ENCODE results near the gene RPAP2. TPM values are rescaled to one million over a fixed set of nuclear protein-coding genes. Genes with fewer than 3 reads are reported as not detected.

RPAP2 gene
- total and polyA plus RNA-seq, 10 of the 15 experiments (the other 5 are each of a cell fraction or from before 2014, with no cell fraction given), result 11.4 to 39.5 (median 21.7) TPM

DNA sequence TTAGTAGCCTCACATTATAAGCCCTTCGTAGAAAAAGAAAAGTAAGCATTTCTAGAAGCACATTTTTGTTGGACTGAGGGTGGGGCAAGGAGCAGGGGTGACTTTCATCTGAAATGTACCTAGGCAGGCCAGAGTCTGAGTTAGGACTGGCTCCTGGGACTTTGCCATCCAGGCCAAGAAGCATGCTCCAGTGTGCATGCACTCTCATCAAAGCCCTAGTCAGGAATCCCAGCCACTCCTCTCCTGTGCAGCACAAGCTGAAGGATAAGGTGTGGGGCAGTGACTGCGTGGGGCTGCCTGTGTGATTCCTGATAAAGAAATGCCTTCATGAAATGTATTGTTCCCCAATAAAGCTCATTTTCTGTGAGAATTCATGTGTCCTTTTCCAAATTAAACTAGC is 99.7 kb downstream of the RPAP2 start:
- no TSS peak for BruUV-seq (replicated peaks)
- Histone ChIP-seq H3K4me3 (no peak overlapping the region), H3K36me3 (ENCODE audit: control insufficient read depth in 2 of 2, insufficient read depth in 2 of 2, low read length in 1 of 2) (no peaks in the 10 kb centered on the region), H3K79me2 (ENCODE audit: control insufficient read depth, insufficient read depth, low read length) (no peaks in the 10 kb centered on the region), H3K27me3 (replicated peaks in 1 of 2; ENCODE audit: control insufficient read depth in 2 of 2, insufficient read depth in 2 of 2, low read length in 1 of 2) (no peaks in the 10 kb centered on the region), H3K4me1 (ENCODE audit: control insufficient read depth, insufficient read depth, low read length) (peaks cover 5% of the 10 kb centered on the region; the same call in 1 of the 2 replicates), H3K27ac (ENCODE audit: control insufficient read depth, insufficient read depth) (no peak overlapping the region), H3K4me2 (ENCODE audit: control insufficient read depth, insufficient read depth) (no peak overlapping the region), H3K9me3 (replicated peaks; ENCODE audit: control insufficient read depth, insufficient read depth, low read length) (peaks cover 4% of the 10 kb centered on the region; the same call in 2 of the 3 replicates), H2AFZ (ENCODE audit: control insufficient read depth, low read depth, low read length) (no peak overlapping the region), H3K9ac (ENCODE audit: control insufficient read depth, insufficient read depth, low read length) (no peak overlapping the region), H4K20me1 (ENCODE audit: control insufficient read depth, insufficient read depth) (no peaks in the 10 kb centered on the region)
- in situ Hi-C loops (cut with MboI), result no loop called here
- RAD21 ChIA-PET (ENCODE audit: unreplicated experiment), result interaction anchor here (1.0 to 1.6 kb wide), 5 partner anchors 76 to 139 kb away, joined by 3 to 9 read pairs (median 4); partner anchors contain the start of genes GFI1 and GLMN
- 69% methylated on average over 2 of the region's 2 CpGs for WGBS (ENCODE audit: insufficient coverage, insufficient replicate concordance, low lambda C conversion rate, missing lambda C conversion rate)
- POLR2A ChIA-PET, result interaction anchor here (0.6 to 0.9 kb wide), 3 partner anchors 32 to 139 kb away, joined by 3 to 4 read pairs (median 3); partner anchors contain the start of gene GFI1
- TF ChIP-seq ZSCAN29 (IDR thresholded peaks at IDR 0.05) (no peak), CREM (IDR thresholded peaks at IDR 0.05; ENCODE audit: low read depth) (no peak), NR2C1 (IDR thresholded peaks at IDR 0.05) (no peak)
- ATAC-seq, result peak; percentile 27
- FAIRE-seq, result no peak
- intact Hi-C loops (cut with micrococcal nuclease; ENCODE audit: unreplicated experiment), result loop anchor here (5.0 kb wide), 1 partner anchor 189 kb away; no protein-coding TSS in a partner anchor
- CTCF ChIA-PET, result interaction anchor here (0.8 to 1.2 kb wide), 5 partner anchors 8 to 88 kb away, joined by 3 read pairs; partner anchors contain the start of gene GFI1
- DNase-seq (ENCODE audit: low read depth, low spot score), result no peak
- SMC1A ChIA-PET (ENCODE audit: uncharacterized antibody, unreplicated experiment), result interaction anchor here (0.7 to 3.4 kb wide), 11 partner anchors 11 to 307 kb away, joined by 3 to 11 read pairs (median 5); no protein-coding TSS in a partner anchor

DNA sequence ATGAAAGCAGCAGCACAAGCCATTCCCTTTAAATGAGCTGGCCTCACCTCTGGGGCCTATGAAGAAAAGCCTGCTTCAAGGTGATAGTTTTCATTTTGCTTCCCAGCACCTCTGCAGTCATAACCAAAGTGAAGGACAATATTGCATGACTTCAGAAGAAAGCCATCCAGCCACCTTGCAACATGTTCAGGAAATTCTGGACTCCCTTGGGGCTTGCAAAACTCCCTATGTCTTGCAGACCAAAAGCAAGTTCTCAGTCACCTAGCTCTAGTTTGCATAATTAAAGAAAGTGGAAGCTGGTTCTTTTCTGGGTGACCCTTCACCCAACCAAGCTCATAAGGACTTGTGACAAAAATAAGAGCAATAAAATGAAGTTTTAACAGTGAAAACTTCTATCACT is 100.2 kb downstream of the RPAP2 start:
- FAIRE-seq, result peak; percentile 88
- CTCF ChIA-PET, result interaction anchor here (0.8 to 1.6 kb wide), 7 partner anchors 9 to 198 kb away, joined by 3 to 4 read pairs (median 3); partner anchors contain the start of gene GFI1
- no peak overlapping the region for H3K4me2 ChIP-seq (ENCODE audit: control insufficient read depth, insufficient read depth)
- TF ChIP-seq, protein P1, sequence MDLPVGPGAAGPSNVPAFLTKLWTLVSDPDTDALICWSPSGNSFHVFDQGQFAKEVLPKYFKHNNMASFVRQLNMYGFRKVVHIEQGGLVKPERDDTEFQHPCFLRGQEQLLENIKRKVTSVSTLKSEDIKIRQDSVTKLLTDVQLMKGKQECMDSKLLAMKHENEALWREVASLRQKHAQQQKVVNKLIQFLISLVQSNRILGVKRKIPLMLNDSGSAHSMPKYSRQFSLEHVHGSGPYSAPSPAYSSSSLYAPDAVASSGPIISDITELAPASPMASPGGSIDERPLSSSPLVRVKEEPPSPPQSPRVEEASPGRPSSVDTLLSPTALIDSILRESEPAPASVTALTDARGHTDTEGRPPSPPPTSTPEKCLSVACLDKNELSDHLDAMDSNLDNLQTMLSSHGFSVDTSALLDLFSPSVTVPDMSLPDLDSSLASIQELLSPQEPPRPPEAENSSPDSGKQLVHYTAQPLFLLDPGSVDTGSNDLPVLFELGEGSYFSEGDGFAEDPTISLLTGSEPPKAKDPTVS (IDR thresholded peaks at IDR 0.05; ENCODE audit: low read depth, low read length), result no peak
- TF ChIP-seq, protein P2, sequence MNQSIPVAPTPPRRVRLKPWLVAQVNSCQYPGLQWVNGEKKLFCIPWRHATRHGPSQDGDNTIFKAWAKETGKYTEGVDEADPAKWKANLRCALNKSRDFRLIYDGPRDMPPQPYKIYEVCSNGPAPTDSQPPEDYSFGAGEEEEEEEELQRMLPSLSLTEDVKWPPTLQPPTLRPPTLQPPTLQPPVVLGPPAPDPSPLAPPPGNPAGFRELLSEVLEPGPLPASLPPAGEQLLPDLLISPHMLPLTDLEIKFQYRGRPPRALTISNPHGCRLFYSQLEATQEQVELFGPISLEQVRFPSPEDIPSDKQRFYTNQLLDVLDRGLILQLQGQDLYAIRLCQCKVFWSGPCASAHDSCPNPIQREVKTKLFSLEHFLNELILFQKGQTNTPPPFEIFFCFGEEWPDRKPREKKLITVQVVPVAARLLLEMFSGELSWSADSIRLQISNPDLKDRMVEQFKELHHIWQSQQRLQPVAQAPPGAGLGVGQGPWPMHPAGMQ (IDR thresholded peaks at IDR 0.05; ENCODE audit: borderline replicate concordance), result no peak
- TF ChIP-seq JUNB (IDR thresholded peaks at IDR 0.05), result peak; percentile 77
- no peak for TF ChIP-seq ZNF24 (IDR thresholded peaks at IDR 0.05)
- TF ChIP-seq, protein P3, sequence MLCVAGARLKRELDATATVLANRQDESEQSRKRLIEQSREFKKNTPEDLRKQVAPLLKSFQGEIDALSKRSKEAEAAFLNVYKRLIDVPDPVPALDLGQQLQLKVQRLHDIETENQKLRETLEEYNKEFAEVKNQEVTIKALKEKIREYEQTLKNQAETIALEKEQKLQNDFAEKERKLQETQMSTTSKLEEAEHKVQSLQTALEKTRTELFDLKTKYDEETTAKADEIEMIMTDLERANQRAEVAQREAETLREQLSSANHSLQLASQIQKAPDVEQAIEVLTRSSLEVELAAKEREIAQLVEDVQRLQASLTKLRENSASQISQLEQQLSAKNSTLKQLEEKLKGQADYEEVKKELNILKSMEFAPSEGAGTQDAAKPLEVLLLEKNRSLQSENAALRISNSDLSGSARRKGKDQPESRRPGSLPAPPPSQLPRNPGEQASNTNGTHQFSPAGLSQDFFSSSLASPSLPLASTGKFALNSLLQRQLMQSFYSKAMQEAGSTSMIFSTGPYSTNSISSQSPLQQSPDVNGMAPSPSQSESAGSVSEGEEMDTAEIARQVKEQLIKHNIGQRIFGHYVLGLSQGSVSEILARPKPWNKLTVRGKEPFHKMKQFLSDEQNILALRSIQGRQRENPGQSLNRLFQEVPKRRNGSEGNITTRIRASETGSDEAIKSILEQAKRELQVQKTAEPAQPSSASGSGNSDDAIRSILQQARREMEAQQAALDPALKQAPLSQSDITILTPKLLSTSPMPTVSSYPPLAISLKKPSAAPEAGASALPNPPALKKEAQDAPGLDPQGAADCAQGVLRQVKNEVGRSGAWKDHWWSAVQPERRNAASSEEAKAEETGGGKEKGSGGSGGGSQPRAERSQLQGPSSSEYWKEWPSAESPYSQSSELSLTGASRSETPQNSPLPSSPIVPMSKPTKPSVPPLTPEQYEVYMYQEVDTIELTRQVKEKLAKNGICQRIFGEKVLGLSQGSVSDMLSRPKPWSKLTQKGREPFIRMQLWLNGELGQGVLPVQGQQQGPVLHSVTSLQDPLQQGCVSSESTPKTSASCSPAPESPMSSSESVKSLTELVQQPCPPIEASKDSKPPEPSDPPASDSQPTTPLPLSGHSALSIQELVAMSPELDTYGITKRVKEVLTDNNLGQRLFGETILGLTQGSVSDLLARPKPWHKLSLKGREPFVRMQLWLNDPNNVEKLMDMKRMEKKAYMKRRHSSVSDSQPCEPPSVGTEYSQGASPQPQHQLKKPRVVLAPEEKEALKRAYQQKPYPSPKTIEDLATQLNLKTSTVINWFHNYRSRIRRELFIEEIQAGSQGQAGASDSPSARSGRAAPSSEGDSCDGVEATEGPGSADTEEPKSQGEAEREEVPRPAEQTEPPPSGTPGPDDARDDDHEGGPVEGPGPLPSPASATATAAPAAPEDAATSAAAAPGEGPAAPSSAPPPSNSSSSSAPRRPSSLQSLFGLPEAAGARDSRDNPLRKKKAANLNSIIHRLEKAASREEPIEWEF (IDR thresholded peaks at IDR 0.05; ENCODE audit: insufficient replicate concordance, low read depth, low read length), result no peak

More for the DNA sequence above, 100.2 kb downstream of the RPAP2 start:
- no TSS peak for BruUV-seq (replicated peaks)
- ChIA-PET SMC1A (ENCODE audit: uncharacterized antibody, unreplicated experiment) (interaction anchor here (0.7 to 3.4 kb wide), 11 partner anchors 10 to 306 kb away, joined by 3 to 11 read pairs (median 5); no protein-coding TSS in a partner anchor), POLR2A (interaction anchor here (0.9 kb wide), 1 partner anchor 33 kb away, joined by 3 read pairs; no protein-coding TSS in a partner anchor), RAD21 (ENCODE audit: unreplicated experiment) (interaction anchor here (0.6 to 1.6 kb wide), 8 partner anchors 34 to 188 kb away, joined by 3 to 9 read pairs (median 4); partner anchors contain the start of genes GFI1 and GLMN)
- DNase-seq (ENCODE audit: low read depth, low spot score), result peak; percentile 60
- Histone ChIP-seq H4K20me1 (ENCODE audit: control insufficient read depth, insufficient read depth) (no peaks in the 10 kb centered on the region), H3K9me3 (replicated peaks; ENCODE audit: control insufficient read depth, insufficient read depth, low read length) (peaks cover 4% of the 10 kb centered on the region; the same call in 2 of the 3 replicates), H2AFZ (ENCODE audit: control insufficient read depth, low read depth, low read length) (no peak overlapping the region), H3K4me3 (no peak overlapping the region), H3K9ac (ENCODE audit: control insufficient read depth, insufficient read depth, low read length) (no peak overlapping the region), H3K4me1 (ENCODE audit: control insufficient read depth, insufficient read depth, low read length) (peaks cover 5% of the 10 kb centered on the region; the same call in 1 of the 2 replicates), H3K79me2 (ENCODE audit: control insufficient read depth, insufficient read depth, low read length) (no peaks in the 10 kb centered on the region), H3K36me3 (ENCODE audit: control insufficient read depth in 2 of 2, insufficient read depth in 2 of 2, low read length in 1 of 2) (no peaks in the 10 kb centered on the region), H3K27me3 (replicated peaks in 1 of 2; ENCODE audit: control insufficient read depth in 2 of 2, insufficient read depth in 2 of 2, low read length in 1 of 2) (no peaks in the 10 kb centered on the region), H3K27ac (ENCODE audit: control insufficient read depth, insufficient read depth) (no peak overlapping the region)
- in situ Hi-C loops (cut with MboI) (no loop called here), intact Hi-C loops (cut with micrococcal nuclease; ENCODE audit: unreplicated experiment) (loop anchor here (5.0 kb wide), 1 partner anchor 188 kb away; no protein-coding TSS in a partner anchor)
- peak; percentile 90 for ATAC-seq
